Stomach (tissue), 9 donors: Measurements from ENCODE around the gene PPP1R2. TPM values are rescaled to one million over a fixed set of nuclear protein-coding genes. Genes with fewer than 3 reads are reported as not detected.

Source experiments
- DNase-seq, 2 donors: peaks; one replicate each; pipeline versions ENCODE4 v3.0.0 to v3.0.0-alpha.2; 2013 to 2019
- H3K27ac ChIP-seq, 5 donors: fragments of 200-600 bp in 4 of 5; sonication (generic) in 4 of 5; one replicate each; pipeline ENCODE4 v1.5.1; 2013 to 2019; ENCODE audit warnings: mild to moderate bottlenecking in 1 of 5, moderate library complexity in 1 of 5
- H3K27me3 ChIP-seq, 3 donors: fragments of 200-600 bp; sonication (generic); one replicate each; pipeline ENCODE4 v1.5.1; 2017 to 2019; ENCODE audit warnings: mixed run types in 1 of 3
- H3K36me3 ChIP-seq, 4 donors: fragments of 200-600 bp; sonication (generic); 1 replicate in 3 of 4; 2 replicates in 1 of 4; pipeline ENCODE4 v1.5.1; 2016 to 2019
- H3K4me1 ChIP-seq, 4 donors: fragments of 200-600 bp; sonication (generic); one replicate each; pipeline ENCODE4 v1.5.1; 2016 to 2019
- H3K4me3 ChIP-seq, 4 donors: fragments of 200-600 bp; sonication (generic) in 3 of 4; one replicate each; pipeline ENCODE4 v1.5.1; 2016 to 2019; ENCODE audit warnings: mild to moderate bottlenecking in 1 of 4
- H3K9me3 ChIP-seq, 4 donors: fragments of 200-600 bp; sonication (generic); one replicate each; pipeline ENCODE4 v1.5.1; 2016 to 2019
- EP300 ChIP-seq: sonication (generic); formaldehyde crosslinking; IDR thresholded peaks from one replicate; pipeline ENCODE4 v1.6.1; 2017; ENCODE audit warnings: antibody characterized with exemption
- POLR2A ChIP-seq, 4 donors: fragments of 450-650 bp; IDR thresholded peaks; one replicate each; pipeline ENCODE4 v1.6.1; 2016; ENCODE audit warnings: antibody characterized with exemption in 4 of 4, control low read depth in 2 of 4, mild to moderate bottlenecking in 1 of 4, moderate library complexity in 1 of 4
- POLR2AphosphoS5 ChIP-seq, 3 donors: sonication (generic); formaldehyde crosslinking; IDR thresholded peaks; one replicate each; pipeline ENCODE4 v1.6.1; 2016; ENCODE audit warnings: antibody characterized with exemption in 3 of 3
- WGBS, 5 donors: extraction: QIAGEN DNeasy Blood & Tissue Kit in 3 of 5; methylation state at CpG; one replicate each; pipeline versions ENCODE4 v1.1.5 to v1.1.7; 2013 to 2018; 5-methylcytosine and 5-hydroxymethylcytosine counted together
- intact Hi-C: fragments of 100-400 bp; cut with DNase I; formaldehyde crosslinking; loops from one replicate; pipeline ENCODE4 v1.15.1; 2023; ENCODE audit warnings: low total_unique reads
- polyA plus RNA-seq, 3 donors: library from polyadenylated mRNA; stranded (reverse); fragments of 200-250 nt; gene quantifications; one replicate each; pipeline ENCODE4 v1.2.3, GENCODE V29; 2013
- small RNA-seq, 4 donors: library from RNA; depleted of rRNA; stranded (forward); fragments of <200 nt; gene quantifications; one replicate each; pipeline ENCODE3, GENCODE V24; 2016
- total RNA-seq, 5 donors: library from RNA; depleted of rRNA; stranded (reverse); fragments of >200 nt; gene quantifications; one replicate each; pipeline versions ENCODE4 v1.1.0 to v1.2.3, GENCODE V29; 2014 to 2016
- TF ChIP-seq, protein P1 (sequence below), 7 experiments: fragments of 450-650 bp in 4 of 7; fragments of 200-600 bp in 3 of 7; sonication (generic) in 3 of 7; IDR thresholded peaks; one replicate each; pipeline ENCODE4 v1.5.1; 2016 to 2019; ENCODE audit warnings: antibody characterized with exemption in 7 of 7, control low read depth in 2 of 7, mild to moderate bottlenecking in 1 of 7
- donor health status: healthy with polysubstance abuse.
- donor health status: Bipolar disorder and iron deficiency.
- donor health status: healthy.

PPP1R2 gene
- total and polyA plus RNA-seq, 8 donors: 21.4 to 102 (median 42.9) TPM

DNA sequence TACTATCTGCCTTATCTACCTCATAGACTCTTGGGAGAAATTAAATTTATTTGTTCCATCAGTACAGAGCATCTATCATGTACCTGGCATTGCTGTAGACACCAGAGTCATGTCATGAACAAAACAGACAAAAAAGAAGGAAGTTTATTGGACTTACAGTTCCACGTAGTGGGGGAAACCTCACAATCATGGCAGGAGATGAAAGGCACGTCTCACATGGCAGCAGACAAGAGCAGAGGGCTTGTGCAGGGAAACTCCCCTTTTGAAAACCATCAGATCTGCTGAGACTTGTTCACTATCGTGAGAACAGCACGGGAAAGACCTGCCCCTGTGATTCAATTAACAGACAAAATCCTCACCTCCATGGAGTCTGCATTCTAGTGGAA lies 74.7 kb downstream of the PPP1R2 start:
- H3K9me3 ChIP-seq: no peaks in the 10 kb centered on the region

DNA sequence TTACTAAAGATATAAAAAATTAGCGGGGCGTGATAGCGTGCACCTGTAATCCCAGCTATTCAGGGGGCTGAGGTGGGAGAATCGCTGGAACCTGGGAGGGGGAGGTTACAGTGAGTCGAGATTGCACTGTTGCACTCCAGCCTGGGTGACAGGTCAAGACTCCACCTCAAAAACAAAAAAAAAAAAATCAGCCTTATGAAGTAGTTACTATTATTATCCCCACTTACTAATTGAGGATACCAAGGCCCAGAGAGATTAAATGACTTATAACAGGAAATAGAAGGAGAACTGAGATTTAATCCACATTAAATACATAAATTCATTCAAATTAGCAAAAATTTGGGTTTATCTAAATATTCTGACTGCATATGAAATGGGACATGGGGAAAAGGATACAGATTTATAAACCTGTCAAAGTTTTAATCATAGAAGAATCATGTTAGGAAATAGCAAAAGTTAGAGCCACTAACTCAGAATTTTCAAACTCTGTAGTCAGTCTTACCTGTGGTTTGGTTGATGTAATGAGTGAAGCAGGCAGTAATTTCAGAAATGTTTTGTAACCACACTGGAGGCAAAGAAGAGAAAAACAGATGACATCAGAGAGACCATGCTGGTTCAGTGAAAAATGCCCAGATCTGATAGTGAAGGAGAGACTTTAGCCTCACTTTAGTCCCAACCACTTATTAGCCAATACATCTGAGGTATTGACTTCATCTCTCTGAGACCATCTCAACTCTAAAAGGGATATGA lies 75.3 kb downstream of the PPP1R2 start:
- no peak overlapping the region for H3K27ac ChIP-seq
- no peak for DNase-seq
- 87 to 100% (median 91%) methylated on average over 5 of the region's 5 CpGs for WGBS, 5 donors
- intact Hi-C loops: no loop called here
- no peaks in the 10 kb centered on the region for H3K4me1 ChIP-seq
- no peaks in the 10 kb centered on the region for H3K27me3 ChIP-seq
- H3K4me3 ChIP-seq: no peak overlapping the region
- H3K9me3 ChIP-seq: no peaks in the 10 kb centered on the region
- TF ChIP-seq, protein P1, sequence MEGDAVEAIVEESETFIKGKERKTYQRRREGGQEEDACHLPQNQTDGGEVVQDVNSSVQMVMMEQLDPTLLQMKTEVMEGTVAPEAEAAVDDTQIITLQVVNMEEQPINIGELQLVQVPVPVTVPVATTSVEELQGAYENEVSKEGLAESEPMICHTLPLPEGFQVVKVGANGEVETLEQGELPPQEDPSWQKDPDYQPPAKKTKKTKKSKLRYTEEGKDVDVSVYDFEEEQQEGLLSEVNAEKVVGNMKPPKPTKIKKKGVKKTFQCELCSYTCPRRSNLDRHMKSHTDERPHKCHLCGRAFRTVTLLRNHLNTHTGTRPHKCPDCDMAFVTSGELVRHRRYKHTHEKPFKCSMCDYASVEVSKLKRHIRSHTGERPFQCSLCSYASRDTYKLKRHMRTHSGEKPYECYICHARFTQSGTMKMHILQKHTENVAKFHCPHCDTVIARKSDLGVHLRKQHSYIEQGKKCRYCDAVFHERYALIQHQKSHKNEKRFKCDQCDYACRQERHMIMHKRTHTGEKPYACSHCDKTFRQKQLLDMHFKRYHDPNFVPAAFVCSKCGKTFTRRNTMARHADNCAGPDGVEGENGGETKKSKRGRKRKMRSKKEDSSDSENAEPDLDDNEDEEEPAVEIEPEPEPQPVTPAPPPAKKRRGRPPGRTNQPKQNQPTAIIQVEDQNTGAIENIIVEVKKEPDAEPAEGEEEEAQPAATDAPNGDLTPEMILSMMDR (IDR thresholded peaks at IDR 0.05): no peak
- TF ChIP-seq POLR2AphosphoS5 (IDR thresholded peaks at IDR 0.05) (no peak), POLR2A (IDR thresholded peaks at IDR 0.05) (no peak), EP300 (no peak)
- H3K36me3 ChIP-seq: no peaks in the 10 kb centered on the region

More for the DNA sequence above, 74.7 kb downstream of the PPP1R2 start:
- Histone ChIP-seq H3K4me1 (no peaks in the 10 kb centered on the region), H3K4me3 (no peak overlapping the region), H3K27me3 (no peaks in the 10 kb centered on the region), H3K27ac (no peak overlapping the region), H3K36me3 (no peaks in the 10 kb centered on the region)
- 69 to 83% (median 70%) methylated on average over 4 of the region's 4 CpGs for WGBS, 5 donors
- TF ChIP-seq, protein P1 (IDR thresholded peaks at IDR 0.05): no peak
- TF ChIP-seq EP300 (no peak), POLR2AphosphoS5 (IDR thresholded peaks at IDR 0.05) (no peak), POLR2A (IDR thresholded peaks at IDR 0.05) (no peak)
- no peak for DNase-seq
- intact Hi-C loops: no loop called here

DNA sequence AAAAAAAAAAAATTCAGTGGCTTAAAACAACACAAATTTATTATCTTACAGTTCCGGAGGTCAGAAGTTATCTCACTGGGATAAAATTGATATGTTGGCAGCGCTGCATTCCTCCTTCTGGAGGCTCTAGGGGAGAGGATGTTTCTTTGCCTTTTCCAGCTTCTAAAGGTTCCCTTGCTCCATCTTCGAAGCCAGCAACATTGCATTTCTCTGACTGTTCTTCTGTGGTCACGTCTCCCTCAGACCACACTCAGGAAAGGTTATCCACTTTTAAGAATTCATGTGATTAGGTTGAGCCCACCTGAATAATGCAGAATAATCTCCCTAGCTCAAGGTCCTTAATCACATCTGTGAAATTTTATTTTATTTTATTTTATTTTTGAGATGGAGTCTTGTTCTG lies 76.9 kb downstream of the PPP1R2 start:
- Histone ChIP-seq H3K4me3 (no peak overlapping the region), H3K27me3 (no peaks in the 10 kb centered on the region), H3K27ac (no peak overlapping the region), H3K4me1 (no peaks in the 10 kb centered on the region), H3K36me3 (no peaks in the 10 kb centered on the region), H3K9me3 (no peaks in the 10 kb centered on the region)
- TF ChIP-seq POLR2A (IDR thresholded peaks at IDR 0.05): no peak
- no peak for TF ChIP-seq POLR2AphosphoS5 (IDR thresholded peaks at IDR 0.05)
- no peak for DNase-seq
- intact Hi-C loops: no loop called here
- WGBS, 5 donors: 52 to 69% (median 57%) methylated on average over 4 of the region's 4 CpGs

Small RNA genes lying within 50 kb of the gene (small RNA-seq; reads per million reads assigned to genes)
- gene RN7SL73P (0 reads per million in 4 donors), gene RNU6ATAC24P (0 reads per million in 4 donors)

Other genes with a start within 250 kb of the PPP1R2 start
- gene ACAP2, start 100.3 kb downstream of the PPP1R2 start, total RNA-seq: 100 to 1,000 TPM in 3 of 5 donors, 10 to 100 TPM in 2; 33.9 to 159 (median 116) TPM
- 1 to 10 TPM; 4.6 to 7.9 (median 7.9) TPM for gene ACAP2, start 100.3 kb downstream of the PPP1R2 start, polyA plus RNA-seq
- 100 to 1,000 TPM in 4 of 5 donors, 10 to 100 TPM in 1; 33.0 to 941 (median 223) TPM for gene APOD, start 40.6 kb upstream of the PPP1R2 start, total RNA-seq
- 100 to 1,000 TPM in 2 of 3 donors, 10 to 100 TPM in 1; 76.9 to 258 (median 109) TPM for gene APOD, start 40.6 kb upstream of the PPP1R2 start, polyA plus RNA-seq
- 10 to 100 TPM in 3 of 5 donors, 1 to 10 TPM in 2; 4.0 to 64.8 (median 38.8) TPM for gene MUC20, start 177.7 kb upstream of the PPP1R2 start, total RNA-seq
- gene MUC20, start 177.7 kb upstream of the PPP1R2 start, polyA plus RNA-seq: 10 to 100 TPM in 2 of 3 donors, 1 to 10 TPM in 1; 3.8 to 20.2 (median 13.9) TPM